Breast epithelium (tissue), 3 donors: ENCODE results near the gene PAOX.
"Not testable (repeated sequence)": the region's sequence is repeated elsewhere in the genome, so short reads cannot be mapped to it uniquely, and the experiment has no call there.

Source experiments
- CTCF ChIP-seq, 3 donors: fragments of 450-650 bp; IDR thresholded peaks; one replicate each; pipeline ENCODE4 v1.5.1; 2016 to 2017; ENCODE audit warnings: antibody characterized with exemption in 3 of 3, mild to moderate bottlenecking in 3 of 3, moderate library complexity in 3 of 3
- POLR2A ChIP-seq: fragments of 450-650 bp; IDR thresholded peaks from one replicate; pipeline ENCODE4 v1.6.1; 2016; ENCODE audit warnings: antibody characterized with exemption, mild to moderate bottlenecking, moderate library complexity
- POLR2AphosphoS5 ChIP-seq, 3 donors: sonication (generic); formaldehyde crosslinking; IDR thresholded peaks; one replicate each; pipeline ENCODE4 v1.6.1; 2017; ENCODE audit warnings: antibody characterized with exemption in 3 of 3

GRCh38 chr10:133386951-133387350, 7.9 kb downstream of the PAOX start:
- TF ChIP-seq POLR2A; CTCF (IDR thresholded peaks at IDR 0.05); POLR2AphosphoS5 (IDR thresholded peaks at IDR 0.05): not testable (repeated sequence)
